GM23338 (cell line): Measurements from ENCODE around the gene SLC22A3. TPM values are rescaled to one million over a fixed set of nuclear protein-coding genes. Genes with fewer than 3 reads are reported as not detected.

Experiments used
- ATAC-seq: fragments of 200-7000 bp; cut with Tn5 transposase; 3 replicates; pipeline ENCODE4 v1.9.1; 2020
- DNase-seq: peaks from one replicate; pipeline ENCODE4 v3.0.0-alpha.2; 2015; ENCODE audit warnings: low spot score
- H2AFZ ChIP-seq: fragments of 200-600 bp; sonication (generic); 2 replicates; pipeline ENCODE4 v1.8.0; 2016; ENCODE audit warnings: antibody characterized with exemption, mild to moderate bottlenecking, moderate library complexity
- H3F3A ChIP-seq: fragments of 200-600 bp; sonication (generic); replicated peaks from 2 replicates; pipeline ENCODE4 v1.8.0; 2017; ENCODE audit warnings: antibody characterized with exemption, mixed run types, low read depth
- H3K27ac ChIP-seq: fragments of 200-600 bp; sonication (generic); 2 replicates; pipeline ENCODE4 v1.6.1; 2016; ENCODE audit warnings: low read depth
- H3K27me3 ChIP-seq: fragments of 200-600 bp; sonication (generic); 2 replicates; pipeline ENCODE4 v1.8.0; 2016; ENCODE audit warnings: mild to moderate bottlenecking, mixed run types, moderate library complexity; ENCODE audit not compliant: insufficient read depth
- H3K36me3 ChIP-seq: fragments of 200-600 bp; sonication (generic); 2 replicates; pipeline ENCODE4 v1.8.0; 2016; ENCODE audit warnings: mild to moderate bottlenecking; ENCODE audit not compliant: insufficient read depth
- H3K4me1 ChIP-seq: fragments of 200-600 bp; sonication (generic); 2 replicates; pipeline ENCODE4 v1.8.0; 2016; ENCODE audit warnings: mild to moderate bottlenecking, moderate library complexity; ENCODE audit not compliant: insufficient read depth
- H3K4me2 ChIP-seq: fragments of 200-600 bp; sonication (generic); 2 replicates; pipeline ENCODE4 v1.7.1; 2017; ENCODE audit warnings: mixed run types
- H3K4me3 ChIP-seq: fragments of 200-600 bp; sonication (generic); 2 replicates; pipeline ENCODE4 v1.6.1; 2016; ENCODE audit warnings: mixed run types
- H3K79me2 ChIP-seq: fragments of 200-600 bp; sonication (generic); replicated peaks from 2 replicates; pipeline ENCODE4 v1.8.0; 2017; ENCODE audit warnings: mild to moderate bottlenecking; ENCODE audit not compliant: insufficient read depth
- H3K9me2 ChIP-seq: fragments of 200-600 bp; sonication (generic); 2 replicates; pipeline ENCODE4 v1.8.0; 2017; ENCODE audit not compliant: insufficient read depth
- H4K20me1 ChIP-seq: fragments of 200-600 bp; sonication (generic); replicated peaks from 2 replicates; pipeline ENCODE4 v1.8.0; 2017; ENCODE audit warnings: mild to moderate bottlenecking; ENCODE audit not compliant: insufficient read depth
- H3K27ac Mint-ChIP-seq: 2 replicates; pipeline ENCODE4 v1.8.0; 2020; ENCODE audit warnings: inconsistent platforms, mild to moderate bottlenecking, moderate library complexity, mixed read lengths
- H3K27me3 Mint-ChIP-seq: 3 replicates; pipeline ENCODE4 v1.8.0; 2022; ENCODE audit warnings: low read depth, mild to moderate bottlenecking, moderate library complexity, mixed read lengths, inconsistent platforms; ENCODE audit not compliant: insufficient read depth, poor library complexity
- H3K36me3 Mint-ChIP-seq: 3 replicates; pipeline ENCODE4 v1.8.0; 2021; ENCODE audit warnings: low read depth, mild to moderate bottlenecking, inconsistent platforms, moderate library complexity, mixed read lengths
- H3K4me1 Mint-ChIP-seq: 3 replicates; pipeline ENCODE4 v1.8.0; 2020; ENCODE audit warnings: mild to moderate bottlenecking, inconsistent platforms, mixed read lengths
- H3K4me3 Mint-ChIP-seq: 3 replicates; pipeline ENCODE4 v1.8.0; 2021; ENCODE audit warnings: moderate library complexity, mild to moderate bottlenecking, inconsistent platforms, mixed read lengths
- H3K9me3 Mint-ChIP-seq: 3 replicates; pipeline ENCODE4 v1.8.0; 2020; ENCODE audit warnings: moderate library complexity, mild to moderate bottlenecking, inconsistent platforms, mixed read lengths
- CREB1 ChIP-seq: fragments of 250-450 bp; sonication (Bioruptor Pico); IDR thresholded peaks from 2 replicates; pipeline ENCODE4 v1.5.0; 2020; ENCODE audit warnings: low read depth, mild to moderate bottlenecking, moderate library complexity
- EZH2 ChIP-seq: fragments of 200-600 bp; sonication (generic); IDR thresholded peaks from one replicate; pipeline ENCODE4 v1.8.0; 2017; ENCODE audit warnings: antibody characterized with exemption, mild to moderate bottlenecking, low read depth; ENCODE audit not compliant: unreplicated experiment
- JUNB ChIP-seq: IDR thresholded peaks from one replicate; pipeline ENCODE4 v1.6.1; 2016; ENCODE audit warnings: antibody characterized with exemption; ENCODE audit not compliant: unreplicated experiment
- NANOG ChIP-seq: IDR thresholded peaks from 2 replicates; pipeline ENCODE4 v1.6.1; 2016; ENCODE audit warnings: antibody characterized with exemption, borderline replicate concordance
- ZNF114 ChIP-seq: fragments of 250-450 bp; sonication (Bioruptor Pico); IDR thresholded peaks from 2 replicates; pipeline ENCODE4 v1.5.0; 2020; ENCODE audit warnings: mild to moderate bottlenecking, moderate library complexity
- ZNF331 ChIP-seq: fragments of 250-450 bp; sonication (Bioruptor Pico); IDR thresholded peaks from 2 replicates; pipeline ENCODE4 v1.5.0; 2020; ENCODE audit warnings: low read depth, mild to moderate bottlenecking, moderate library complexity
- polyA plus RNA-seq: library from polyadenylated mRNA; unstranded; fragments of >200 nt; fragmentation: Nextera tagmentation; extraction: Ambion mirVana; gene quantifications from 2 replicates; pipeline ENCODE4 v1.2.1, GENCODE V29; 2016
- total RNA-seq: library from RNA; depleted of rRNA; stranded (reverse); fragments of >200 nt; shearing (Covaris generic); gene quantifications from 2 replicates; pipeline ENCODE4 v1.2.3, GENCODE V29; 2014
- TF ChIP-seq, protein P1 (sequence below): IDR thresholded peaks from one replicate; pipeline ENCODE4 v1.6.1; 2018; ENCODE audit warnings: antibody characterized with exemption; ENCODE audit not compliant: unreplicated experiment
- TF ChIP-seq, protein P2 (sequence below): IDR thresholded peaks from 2 replicates; pipeline ENCODE4 v1.6.1; 2016; ENCODE audit warnings: antibody characterized with exemption
- TF ChIP-seq, protein P3 (sequence below): fragments of 250-450 bp; sonication (Bioruptor Pico); IDR thresholded peaks from 2 replicates; pipeline ENCODE4 v1.5.0; 2020; ENCODE audit warnings: mild to moderate bottlenecking, moderate library complexity

SLC22A3 gene
- total and polyA plus RNA-seq, 2 experiments from 2014 or later: 0.78 to 3.2 TPM

GRCh38 chr6:160376445-160376844 lies 28.3 kb downstream of the SLC22A3 start:
- Histone ChIP-seq H3K27ac (no peak overlapping the region), H3K4me3 (no peak overlapping the region), H3K79me2 (0 out of 2 replicates have a peak, but pooled peaks cover 4% of the 10 kb centered on the region), H3K4me1 (no peaks in the 10 kb centered on the region), H3K36me3 (no peaks in the 10 kb centered on the region), H3F3A (no peaks in the 10 kb centered on the region), H3K4me2 (no peak overlapping the region), H2AFZ (no peak overlapping the region), H3K9me2 (0 out of 2 replicates have a peak, but pooled peaks cover 8% of the 10 kb centered on the region), H3K27me3 (no peaks in the 10 kb centered on the region), H4K20me1 (no peaks in the 10 kb centered on the region)
- DNase-seq (no peak), ATAC-seq (no peak)
- Mint-ChIP-seq H3K36me3 (peaks cover 6% of the 10 kb centered on the region; the same call in 1 of the 3 replicates), H3K4me1 (no peaks in the 10 kb centered on the region), H3K27me3 (no peaks in the 10 kb centered on the region), H3K27ac (no peak overlapping the region), H3K4me3 (no peak overlapping the region), H3K9me3 (peaks cover 20% of the 10 kb centered on the region)
- TF ChIP-seq ZNF114 (CRISPR knock-in tag) (no peak), ZNF331 (CRISPR knock-in tag) (no peak)

DNA sequence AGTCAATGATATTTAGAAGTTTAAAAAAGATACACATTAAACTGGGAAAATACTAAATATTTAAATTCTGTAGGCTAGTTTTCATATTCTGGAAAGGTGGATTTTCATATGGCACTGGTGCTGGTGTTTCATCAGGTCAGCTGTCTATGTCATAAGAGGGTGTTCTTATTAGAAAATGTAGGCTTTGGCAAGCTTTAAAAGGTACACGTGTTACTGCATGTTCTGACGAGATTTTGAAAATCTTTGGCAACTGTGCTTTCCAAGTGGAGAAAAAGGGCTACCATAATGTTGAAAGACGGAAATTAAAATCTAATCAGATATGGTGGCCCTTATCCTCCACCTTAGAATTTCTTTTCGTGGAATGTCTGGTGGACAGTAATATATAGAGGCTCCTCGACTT lies 30.0 kb downstream of the SLC22A3 start:
- no peaks in the 10 kb centered on the region for H3K79me2 ChIP-seq
- no peak for TF ChIP-seq NANOG
- TF ChIP-seq, protein P1, sequence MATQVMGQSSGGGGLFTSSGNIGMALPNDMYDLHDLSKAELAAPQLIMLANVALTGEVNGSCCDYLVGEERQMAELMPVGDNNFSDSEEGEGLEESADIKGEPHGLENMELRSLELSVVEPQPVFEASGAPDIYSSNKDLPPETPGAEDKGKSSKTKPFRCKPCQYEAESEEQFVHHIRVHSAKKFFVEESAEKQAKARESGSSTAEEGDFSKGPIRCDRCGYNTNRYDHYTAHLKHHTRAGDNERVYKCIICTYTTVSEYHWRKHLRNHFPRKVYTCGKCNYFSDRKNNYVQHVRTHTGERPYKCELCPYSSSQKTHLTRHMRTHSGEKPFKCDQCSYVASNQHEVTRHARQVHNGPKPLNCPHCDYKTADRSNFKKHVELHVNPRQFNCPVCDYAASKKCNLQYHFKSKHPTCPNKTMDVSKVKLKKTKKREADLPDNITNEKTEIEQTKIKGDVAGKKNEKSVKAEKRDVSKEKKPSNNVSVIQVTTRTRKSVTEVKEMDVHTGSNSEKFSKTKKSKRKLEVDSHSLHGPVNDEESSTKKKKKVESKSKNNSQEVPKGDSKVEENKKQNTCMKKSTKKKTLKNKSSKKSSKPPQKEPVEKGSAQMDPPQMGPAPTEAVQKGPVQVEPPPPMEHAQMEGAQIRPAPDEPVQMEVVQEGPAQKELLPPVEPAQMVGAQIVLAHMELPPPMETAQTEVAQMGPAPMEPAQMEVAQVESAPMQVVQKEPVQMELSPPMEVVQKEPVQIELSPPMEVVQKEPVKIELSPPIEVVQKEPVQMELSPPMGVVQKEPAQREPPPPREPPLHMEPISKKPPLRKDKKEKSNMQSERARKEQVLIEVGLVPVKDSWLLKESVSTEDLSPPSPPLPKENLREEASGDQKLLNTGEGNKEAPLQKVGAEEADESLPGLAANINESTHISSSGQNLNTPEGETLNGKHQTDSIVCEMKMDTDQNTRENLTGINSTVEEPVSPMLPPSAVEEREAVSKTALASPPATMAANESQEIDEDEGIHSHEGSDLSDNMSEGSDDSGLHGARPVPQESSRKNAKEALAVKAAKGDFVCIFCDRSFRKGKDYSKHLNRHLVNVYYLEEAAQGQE: no peak
- TF ChIP-seq, protein P2, sequence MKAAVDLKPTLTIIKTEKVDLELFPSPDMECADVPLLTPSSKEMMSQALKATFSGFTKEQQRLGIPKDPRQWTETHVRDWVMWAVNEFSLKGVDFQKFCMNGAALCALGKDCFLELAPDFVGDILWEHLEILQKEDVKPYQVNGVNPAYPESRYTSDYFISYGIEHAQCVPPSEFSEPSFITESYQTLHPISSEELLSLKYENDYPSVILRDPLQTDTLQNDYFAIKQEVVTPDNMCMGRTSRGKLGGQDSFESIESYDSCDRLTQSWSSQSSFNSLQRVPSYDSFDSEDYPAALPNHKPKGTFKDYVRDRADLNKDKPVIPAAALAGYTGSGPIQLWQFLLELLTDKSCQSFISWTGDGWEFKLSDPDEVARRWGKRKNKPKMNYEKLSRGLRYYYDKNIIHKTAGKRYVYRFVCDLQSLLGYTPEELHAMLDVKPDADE: no peak
- TF ChIP-seq ZNF114 (CRISPR knock-in tag): no peak
- TF ChIP-seq ZNF331 (CRISPR knock-in tag): no peak
- TF ChIP-seq CREB1 (CRISPR knock-in tag): no peak
- TF ChIP-seq EZH2: no peak
- TF ChIP-seq, protein P3, sequence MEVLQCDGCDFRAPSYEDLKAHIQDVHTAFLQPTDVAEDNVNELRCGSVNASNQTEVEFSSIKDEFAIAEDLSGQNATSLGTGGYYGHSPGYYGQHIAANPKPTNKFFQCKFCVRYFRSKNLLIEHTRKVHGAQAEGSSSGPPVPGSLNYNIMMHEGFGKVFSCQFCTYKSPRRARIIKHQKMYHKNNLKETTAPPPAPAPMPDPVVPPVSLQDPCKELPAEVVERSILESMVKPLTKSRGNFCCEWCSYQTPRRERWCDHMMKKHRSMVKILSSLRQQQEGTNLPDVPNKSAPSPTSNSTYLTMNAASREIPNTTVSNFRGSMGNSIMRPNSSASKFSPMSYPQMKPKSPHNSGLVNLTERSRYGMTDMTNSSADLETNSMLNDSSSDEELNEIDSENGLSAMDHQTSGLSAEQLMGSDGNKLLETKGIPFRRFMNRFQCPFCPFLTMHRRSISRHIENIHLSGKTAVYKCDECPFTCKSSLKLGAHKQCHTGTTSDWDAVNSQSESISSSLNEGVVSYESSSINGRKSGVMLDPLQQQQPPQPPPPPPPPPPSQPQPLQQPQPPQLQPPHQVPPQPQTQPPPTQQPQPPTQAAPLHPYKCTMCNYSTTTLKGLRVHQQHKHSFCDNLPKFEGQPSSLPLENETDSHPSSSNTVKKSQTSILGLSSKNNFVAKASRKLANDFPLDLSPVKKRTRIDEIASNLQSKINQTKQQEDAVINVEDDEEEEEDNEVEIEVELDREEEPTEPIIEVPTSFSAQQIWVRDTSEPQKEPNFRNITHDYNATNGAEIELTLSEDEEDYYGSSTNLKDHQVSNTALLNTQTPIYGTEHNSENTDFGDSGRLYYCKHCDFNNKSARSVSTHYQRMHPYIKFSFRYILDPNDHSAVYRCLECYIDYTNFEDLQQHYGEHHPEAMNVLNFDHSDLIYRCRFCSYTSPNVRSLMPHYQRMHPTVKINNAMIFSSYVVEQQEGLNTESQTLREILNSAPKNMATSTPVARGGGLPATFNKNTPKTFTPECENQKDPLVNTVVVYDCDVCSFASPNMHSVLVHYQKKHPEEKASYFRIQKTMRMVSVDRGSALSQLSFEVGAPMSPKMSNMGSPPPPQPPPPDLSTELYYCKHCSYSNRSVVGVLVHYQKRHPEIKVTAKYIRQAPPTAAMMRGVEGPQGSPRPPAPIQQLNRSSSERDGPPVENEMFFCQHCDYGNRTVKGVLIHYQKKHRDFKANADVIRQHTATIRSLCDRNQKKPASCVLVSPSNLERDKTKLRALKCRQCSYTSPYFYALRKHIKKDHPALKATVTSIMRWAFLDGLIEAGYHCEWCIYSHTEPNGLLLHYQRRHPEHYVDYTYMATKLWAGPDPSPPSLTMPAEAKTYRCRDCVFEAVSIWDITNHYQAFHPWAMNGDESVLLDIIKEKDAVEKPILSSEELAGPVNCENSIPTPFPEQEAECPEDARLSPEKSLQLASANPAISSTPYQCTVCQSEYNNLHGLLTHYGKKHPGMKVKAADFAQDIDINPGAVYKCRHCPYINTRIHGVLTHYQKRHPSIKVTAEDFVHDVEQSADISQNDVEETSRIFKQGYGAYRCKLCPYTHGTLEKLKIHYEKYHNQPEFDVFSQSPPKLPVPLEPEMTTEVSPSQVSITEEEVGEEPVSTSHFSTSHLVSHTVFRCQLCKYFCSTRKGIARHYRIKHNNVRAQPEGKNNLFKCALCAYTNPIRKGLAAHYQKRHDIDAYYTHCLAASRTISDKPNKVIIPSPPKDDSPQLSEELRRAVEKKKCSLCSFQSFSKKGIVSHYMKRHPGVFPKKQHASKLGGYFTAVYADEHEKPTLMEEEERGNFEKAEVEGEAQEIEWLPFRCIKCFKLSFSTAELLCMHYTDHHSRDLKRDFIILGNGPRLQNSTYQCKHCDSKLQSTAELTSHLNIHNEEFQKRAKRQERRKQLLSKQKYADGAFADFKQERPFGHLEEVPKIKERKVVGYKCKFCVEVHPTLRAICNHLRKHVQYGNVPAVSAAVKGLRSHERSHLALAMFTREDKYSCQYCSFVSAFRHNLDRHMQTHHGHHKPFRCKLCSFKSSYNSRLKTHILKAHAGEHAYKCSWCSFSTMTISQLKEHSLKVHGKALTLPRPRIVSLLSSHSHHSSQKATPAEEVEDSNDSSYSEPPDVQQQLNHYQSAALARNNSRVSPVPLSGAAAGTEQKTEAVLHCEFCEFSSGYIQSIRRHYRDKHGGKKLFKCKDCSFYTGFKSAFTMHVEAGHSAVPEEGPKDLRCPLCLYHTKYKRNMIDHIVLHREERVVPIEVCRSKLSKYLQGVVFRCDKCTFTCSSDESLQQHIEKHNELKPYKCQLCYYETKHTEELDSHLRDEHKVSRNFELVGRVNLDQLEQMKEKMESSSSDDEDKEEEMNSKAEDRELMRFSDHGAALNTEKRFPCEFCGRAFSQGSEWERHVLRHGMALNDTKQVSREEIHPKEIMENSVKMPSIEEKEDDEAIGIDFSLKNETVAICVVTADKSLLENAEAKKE (CRISPR knock-in tag): no peak
- TF ChIP-seq JUNB: no peak

More for the DNA sequence above, 30.0 kb downstream of the SLC22A3 start:
- Histone ChIP-seq H3K4me2 (no peak overlapping the region), H3K4me3 (no peak overlapping the region), H2AFZ (no peak overlapping the region), H4K20me1 (no peaks in the 10 kb centered on the region), H3K9me2 (no peaks in the 10 kb centered on the region), H3K4me1 (no peaks in the 10 kb centered on the region), H3K27ac (no peak overlapping the region), H3K36me3 (no peaks in the 10 kb centered on the region), H3K27me3 (no peaks in the 10 kb centered on the region), H3F3A (no peaks in the 10 kb centered on the region)
- no peak for DNase-seq
- no peaks in the 10 kb centered on the region for H3K4me1 Mint-ChIP-seq
- H3K4me3 Mint-ChIP-seq: no peak overlapping the region
- no peak overlapping the region for H3K27ac Mint-ChIP-seq
- peaks cover 12% of the 10 kb centered on the region for H3K9me3 Mint-ChIP-seq
- H3K27me3 Mint-ChIP-seq: peaks cover 3% of the 10 kb centered on the region
- no peak for ATAC-seq
- H3K36me3 Mint-ChIP-seq: peaks cover 2% of the 10 kb centered on the region; the same call in 1 of the 3 replicates
